HFFc6 (cell line): Measurements from ENCODE around the gene LGALSL. TPM values are rescaled to one million over a fixed set of nuclear protein-coding genes. Genes with fewer than 3 reads are reported as not detected.

Experiments
- DNase-seq: peaks from one replicate; pipeline ENCODE4 v3.0.0-alpha.2; 2018
- H3K27ac Mint-ChIP-seq: 2 replicates; pipeline ENCODE4 v1.8.0; 2020; ENCODE audit warnings: mild to moderate bottlenecking, mixed read lengths
- H3K27me3 Mint-ChIP-seq: 2 replicates; pipeline ENCODE4 v1.8.0; 2021; ENCODE audit warnings: mild to moderate bottlenecking, moderate library complexity, mixed read lengths; ENCODE audit not compliant: insufficient read depth
- H3K36me3 Mint-ChIP-seq: 2 replicates; pipeline ENCODE4 v1.8.0; 2021; ENCODE audit warnings: low read depth, mixed read lengths
- H3K4me1 Mint-ChIP-seq: 2 replicates; pipeline ENCODE4 v1.8.0; 2020; ENCODE audit warnings: low read depth, mixed read lengths
- H3K4me3 Mint-ChIP-seq: 2 replicates; pipeline ENCODE4 v1.8.0; 2020; ENCODE audit warnings: mild to moderate bottlenecking, moderate library complexity, mixed read lengths
- H3K9me3 Mint-ChIP-seq: 2 replicates; pipeline ENCODE4 v1.8.0; 2020; ENCODE audit warnings: mild to moderate bottlenecking, mixed read lengths
- CTCF ChIP-seq: fragments of 200-600 bp; sonication (generic); IDR thresholded peaks from 2 replicates; pipeline ENCODE4 v1.5.0; 2021; ENCODE audit warnings: antibody characterized with exemption, mild to moderate bottlenecking
- total RNA-seq, 6 experiments: library from RNA; stranded (reverse); fragmentation: NEBNext Ultra II Directional; extraction: Animal tissue kit (Norgen Biotek cat#: 25700); gene quantifications; 2 replicates in 1 of 6; 3 replicates in 5 of 6; pipeline ENCODE4 v1.2.3, GENCODE V29; 2021

Gene LGALSL
- total RNA-seq, 6 experiments from 2014 or later = 0.64 to 2.1 (median 0.82) TPM

DNA sequence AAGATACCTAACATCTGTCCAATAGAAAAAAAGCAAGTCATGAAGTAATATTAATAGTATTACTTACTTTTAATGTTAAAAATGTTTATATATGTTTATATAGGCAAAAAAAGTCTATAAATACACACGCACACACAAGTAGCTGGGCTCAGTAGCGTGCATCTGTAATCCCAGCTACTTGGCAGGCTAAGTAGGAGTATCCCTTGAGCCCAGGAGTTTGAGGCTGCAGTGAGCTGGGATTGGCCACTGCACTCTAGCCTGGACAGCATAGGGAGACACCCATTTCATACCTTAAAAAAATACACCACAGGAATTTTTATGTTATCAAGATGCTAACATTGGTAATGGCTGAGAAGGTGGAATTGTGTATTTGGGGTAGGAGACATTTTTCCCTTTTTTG, 52.7 kb downstream of the LGALSL start:
- Mint-ChIP-seq H3K4me3 (no peak overlapping the region), H3K4me1 (no peaks in the 10 kb centered on the region)
- no peak for TF ChIP-seq CTCF

More for the DNA sequence above, 52.7 kb downstream of the LGALSL start:
- DNase-seq = no peak
- Mint-ChIP-seq H3K27ac (no peak overlapping the region), H3K36me3 (no peaks in the 10 kb centered on the region), H3K27me3 (peaks cover 39% of the 10 kb centered on the region), H3K9me3 (no peaks in the 10 kb centered on the region)

Other genes starting within 250 kb of the LGALSL start
- 10 to 100 TPM; 17.2 to 25.3 (median 19.3) TPM for gene AFTPH, start 70.2 kb downstream of the LGALSL start, total RNA-seq
- gene SERTAD2, start 199.8 kb downstream of the LGALSL start, total RNA-seq = 10 to 100 TPM; 22.2 to 33.9 (median 29.1) TPM